GM18951 (cell line): ENCODE data around the gene DLG2.
"Not testable (repeated sequence)": the region's sequence is repeated elsewhere in the genome, so short reads cannot be mapped to it uniquely, and the experiment has no call there.

Experiments
- POLR2A ChIP-seq: IDR thresholded peaks from 4 replicates; pipeline ENCODE4 v1.6.1; 2011; ENCODE audit warnings: mild to moderate bottlenecking; ENCODE audit not compliant: insufficient read length, insufficient read depth; ENCODE audit errors: extremely low read depth
- in situ Hi-C: fragments of 300-500 bp; cut with MboI; formaldehyde crosslinking; loops from one replicate; pipeline ENCODE4 v1.12.0; 2022; ENCODE audit warnings: low sequenced_read_pairs, mixed read lengths, inconsistent platforms; ENCODE audit not compliant: unreplicated experiment

Gene DLG2

GRCh38 chr11:85021058-85021457 is 606.1 kb downstream of the DLG2 start:
- in situ Hi-C loops, result no loop called here
- TF ChIP-seq POLR2A, result no peak

GRCh38 chr11:84993386-84993785 is 633.8 kb downstream of the DLG2 start:
- TF ChIP-seq POLR2A, result no peak
- in situ Hi-C loops, result no loop called here

- TF ChIP-seq POLR2A, result no peak
- in situ Hi-C loops, result no loop called here
These were observed 637.0 kb downstream of the DLG2 start for GRCh38 chr11:84990141-84990540.

- in situ Hi-C loops, result not testable (repeated sequence)
These were observed 639.4 kb downstream of the DLG2 start for GRCh38 chr11:84987686-84988187.

- in situ Hi-C loops, result no loop called here
- no peak for TF ChIP-seq POLR2A
These were observed 645.8 kb downstream of the DLG2 start for GRCh38 chr11:84981301-84981700.

- TF ChIP-seq POLR2A, result no peak
- in situ Hi-C loops, result no loop called here
These were observed 658.0 kb downstream of the DLG2 start for GRCh38 chr11:84969103-84969502.

GRCh38 chr11:84965484-84965883 is 661.7 kb downstream of the DLG2 start:
- in situ Hi-C loops, result no loop called here
- TF ChIP-seq POLR2A, result no peak

- in situ Hi-C loops, result no loop called here
- TF ChIP-seq POLR2A, result no peak
These were observed 663.9 kb downstream of the DLG2 start for GRCh38 chr11:84963240-84963639.

GRCh38 chr11:84962018-84962417 is 665.1 kb downstream of the DLG2 start:
- TF ChIP-seq POLR2A, result no peak
- in situ Hi-C loops, result no loop called here

GRCh38 chr11:84958295-84958694 is 668.8 kb downstream of the DLG2 start:
- TF ChIP-seq POLR2A, result no peak
- in situ Hi-C loops, result no loop called here

GRCh38 chr11:84950569-84951270 is 676.4 kb downstream of the DLG2 start:
- no peak for TF ChIP-seq POLR2A

GRCh38 chr11:84947970-84948580 is 679.1 kb downstream of the DLG2 start:
- in situ Hi-C loops, result no loop called here

More at GRCh38 chr11:84950569-84951270, 676.4 kb downstream of the DLG2 start:
- in situ Hi-C loops, result no loop called here

GRCh38 chr11:84947070-84947469 is 680.1 kb downstream of the DLG2 start:
- TF ChIP-seq POLR2A, result no peak
- in situ Hi-C loops, result no loop called here

More at GRCh38 chr11:84947970-84948580, 679.1 kb downstream of the DLG2 start:
- TF ChIP-seq POLR2A, result no peak

- in situ Hi-C loops, result no loop called here
- no peak for TF ChIP-seq POLR2A
These were observed 696.3 kb downstream of the DLG2 start for GRCh38 chr11:84930863-84931262.

GRCh38 chr11:84929738-84930137 is 697.4 kb downstream of the DLG2 start:
- in situ Hi-C loops, result no loop called here
- TF ChIP-seq POLR2A, result no peak
